HEK293 (cell line): ENCODE data around the gene SCPEP1.
"Not testable (repeated sequence)": the region's sequence is repeated elsewhere in the genome, so short reads cannot be mapped to it uniquely, and the experiment has no call there.

ENCODE experiments used
- CTCF ChIA-PET: fragments of 350-600 bp; formaldehyde crosslinking; extraction: SDS; loops from one replicate; lab custom pipeline; 2021; ENCODE audit warnings: antibody characterized with exemption; lab: Yijun Ruan, JAX
- POLR2A ChIA-PET: fragments of 300-600 bp; formaldehyde crosslinking; extraction: SDS; loops from one replicate; lab custom pipeline; 2020; ENCODE audit warnings: antibody characterized with exemption, inconsistent platforms; lab: Yijun Ruan, JAX
- H3K27ac ChIP-seq: fragments of 200-500 bp; sonication (Bioruptor generic); 2 replicates; pipeline ENCODE4 v1.5.1; 2014; ENCODE audit warnings: low read depth, low read length, control low read depth, inconsistent platforms; ENCODE audit errors: extremely low read depth
- H3K36me3 ChIP-seq, 2 experiments: fragments of 200-500 bp in 1 of 2; sonication (Bioruptor generic) in 1 of 2; 1 replicate in 1 of 2; 2 replicates in 1 of 2; pipeline ENCODE4 v1.5.1; 2014 to 2017; ENCODE audit warnings: inconsistent platforms in 2 of 2, low read length in 2 of 2; ENCODE audit not compliant: control insufficient read depth in 2 of 2, insufficient read depth in 1 of 2
- H3K4me1 ChIP-seq: fragments of 200-500 bp; sonication (Bioruptor generic); 2 replicates; pipeline ENCODE4 v1.5.1; 2014; ENCODE audit warnings: mild to moderate bottlenecking, low read length, inconsistent platforms; ENCODE audit not compliant: control insufficient read depth, insufficient read depth
- H3K4me3 ChIP-seq: 2 replicates; pipeline ENCODE4 v1.5.1; 2011; ENCODE audit warnings: low read depth, mild to moderate bottlenecking, control low read depth, low read length, moderate library complexity
- H3K9me3 ChIP-seq: fragments of 200-500 bp; sonication (Bioruptor generic); 2 replicates; pipeline ENCODE4 v1.5.1; 2014; ENCODE audit warnings: low read depth, low read length, inconsistent platforms; ENCODE audit not compliant: control insufficient read depth, insufficient read depth
- GLI4 ChIP-seq: fragments of 450-650 bp; formaldehyde crosslinking; IDR thresholded peaks from 2 replicates; pipeline ENCODE4 v1.5.1; 2016; ENCODE audit warnings: missing biosample characterization, missing genetic modification characterization
- GLIS1 ChIP-seq: fragments of 450-650 bp; formaldehyde crosslinking; IDR thresholded peaks from 2 replicates; pipeline ENCODE4 v1.5.1; 2016; ENCODE audit warnings: missing biosample characterization, missing genetic modification characterization
- HOXA7 ChIP-seq: sonication (generic); formaldehyde crosslinking; IDR thresholded peaks from 2 replicates; pipeline ENCODE4 v1.8.1; 2022; ENCODE audit warnings: missing genetic modification reagents, borderline replicate concordance
- KLF10 ChIP-seq: fragments of 450-650 bp; IDR thresholded peaks from 2 replicates; pipeline ENCODE4 v1.5.1; 2018; ENCODE audit warnings: missing biosample characterization, mild to moderate bottlenecking, missing genetic modification characterization
- KLF9 ChIP-seq: fragments of 450-650 bp; formaldehyde crosslinking; IDR thresholded peaks from 2 replicates; pipeline ENCODE4 v1.5.1; 2016; ENCODE audit warnings: missing biosample characterization, missing genetic modification characterization, low read depth
- SALL2 ChIP-seq: fragments of 450-650 bp; formaldehyde crosslinking; IDR thresholded peaks from 2 replicates; pipeline ENCODE4 v1.5.0; 2017; ENCODE audit warnings: missing biosample characterization, mild to moderate bottlenecking, missing genetic modification characterization, borderline replicate concordance
- SP7 ChIP-seq: fragments of 450-650 bp; formaldehyde crosslinking; IDR thresholded peaks from 2 replicates; pipeline ENCODE4 v1.5.1; 2016; ENCODE audit warnings: missing biosample characterization, missing genetic modification characterization
- ZBTB20 ChIP-seq: fragments of 450-650 bp; formaldehyde crosslinking; IDR thresholded peaks from 2 replicates; pipeline ENCODE4 v1.5.1; 2016; ENCODE audit warnings: missing biosample characterization, missing genetic modification characterization
- ZFHX2 ChIP-seq: fragments of 450-650 bp; formaldehyde crosslinking; conservative IDR thresholded peaks from 2 replicates; pipeline ENCODE4 v1.5.1; 2016; ENCODE audit warnings: missing biosample characterization, missing genetic modification characterization
- ZNF132 ChIP-seq: fragments of 450-650 bp; formaldehyde crosslinking; IDR thresholded peaks from 2 replicates; pipeline ENCODE4 v1.5.1; 2017; ENCODE audit warnings: missing biosample characterization, missing genetic modification characterization, borderline replicate concordance
- ZNF202 ChIP-seq: fragments of 450-650 bp; formaldehyde crosslinking; IDR thresholded peaks from 2 replicates; pipeline ENCODE4 v1.5.1; 2016; ENCODE audit warnings: missing biosample characterization, missing genetic modification characterization, borderline replicate concordance
- ZNF223 ChIP-seq: fragments of 450-650 bp; formaldehyde crosslinking; IDR thresholded peaks from 2 replicates; pipeline ENCODE4 v1.5.1; 2016; ENCODE audit warnings: missing biosample characterization, missing genetic modification characterization
- ZNF274 ChIP-seq, 2 experiments: fragments of 200-500 bp in 1 of 2; fragments of 450-650 bp in 1 of 2; sonication (Bioruptor generic) in 1 of 2; formaldehyde crosslinking in 1 of 2; IDR thresholded peaks; 2 replicates each; pipeline versions ENCODE4 v1.5.1 to v1.6.1; 2014 to 2016; ENCODE audit warnings: borderline replicate concordance in 1 of 2, inconsistent platforms in 1 of 2, low read length in 1 of 2, missing biosample characterization in 1 of 2, missing genetic modification characterization in 1 of 2
- ZNF335 ChIP-seq: fragments of 450-650 bp; formaldehyde crosslinking; conservative IDR thresholded peaks from 2 replicates; pipeline ENCODE4 v1.5.1; 2016; ENCODE audit warnings: missing biosample characterization, missing genetic modification characterization
- ZNF341 ChIP-seq: fragments of 450-650 bp; formaldehyde crosslinking; IDR thresholded peaks from 2 replicates; pipeline ENCODE4; 2016; ENCODE audit warnings: low read depth, missing biosample characterization, missing genetic modification characterization
- ZNF433 ChIP-seq: fragments of 450-650 bp; formaldehyde crosslinking; IDR thresholded peaks from 2 replicates; pipeline ENCODE4 v1.5.1; 2016; ENCODE audit warnings: missing biosample characterization, missing genetic modification characterization, low read depth
- ZNF529 ChIP-seq: fragments of 450-650 bp; formaldehyde crosslinking; IDR thresholded peaks from 2 replicates; pipeline ENCODE4 v1.5.1; 2017; ENCODE audit warnings: missing genetic modification characterization, missing biosample characterization; ENCODE audit not compliant: insufficient replicate concordance
- ZNF843 ChIP-seq: fragments of 450-650 bp; formaldehyde crosslinking; IDR thresholded peaks from 2 replicates; pipeline ENCODE4 v1.5.1; 2016; ENCODE audit warnings: missing biosample characterization, missing genetic modification characterization
- ZXDB ChIP-seq: fragments of 450-650 bp; formaldehyde crosslinking; IDR thresholded peaks from 2 replicates; pipeline ENCODE4 v1.5.1; 2016; ENCODE audit warnings: missing biosample characterization, missing genetic modification characterization
- TF ChIP-seq, protein P1 (sequence below): fragments of 450-650 bp; formaldehyde crosslinking; IDR thresholded peaks from 2 replicates; pipeline ENCODE4 v1.5.1; 2016; ENCODE audit warnings: missing biosample characterization, missing genetic modification characterization
- TF ChIP-seq, protein P2 (sequence below): fragments of 450-650 bp; formaldehyde crosslinking; IDR thresholded peaks from 2 replicates; pipeline ENCODE4 v1.5.1; 2017; ENCODE audit warnings: missing biosample characterization, missing genetic modification characterization
- TF ChIP-seq, protein P3 (sequence below): fragments of 450-650 bp; formaldehyde crosslinking; IDR thresholded peaks from 2 replicates; pipeline ENCODE4 v1.5.1; 2017; ENCODE audit warnings: missing biosample characterization, mild to moderate bottlenecking, missing genetic modification characterization, moderate library complexity
- TF ChIP-seq, protein P4 (sequence below): fragments of 450-650 bp; formaldehyde crosslinking; IDR thresholded peaks from 2 replicates; pipeline ENCODE4 v1.5.1; 2016; ENCODE audit warnings: missing biosample characterization, missing genetic modification characterization

SCPEP1 gene

DNA sequence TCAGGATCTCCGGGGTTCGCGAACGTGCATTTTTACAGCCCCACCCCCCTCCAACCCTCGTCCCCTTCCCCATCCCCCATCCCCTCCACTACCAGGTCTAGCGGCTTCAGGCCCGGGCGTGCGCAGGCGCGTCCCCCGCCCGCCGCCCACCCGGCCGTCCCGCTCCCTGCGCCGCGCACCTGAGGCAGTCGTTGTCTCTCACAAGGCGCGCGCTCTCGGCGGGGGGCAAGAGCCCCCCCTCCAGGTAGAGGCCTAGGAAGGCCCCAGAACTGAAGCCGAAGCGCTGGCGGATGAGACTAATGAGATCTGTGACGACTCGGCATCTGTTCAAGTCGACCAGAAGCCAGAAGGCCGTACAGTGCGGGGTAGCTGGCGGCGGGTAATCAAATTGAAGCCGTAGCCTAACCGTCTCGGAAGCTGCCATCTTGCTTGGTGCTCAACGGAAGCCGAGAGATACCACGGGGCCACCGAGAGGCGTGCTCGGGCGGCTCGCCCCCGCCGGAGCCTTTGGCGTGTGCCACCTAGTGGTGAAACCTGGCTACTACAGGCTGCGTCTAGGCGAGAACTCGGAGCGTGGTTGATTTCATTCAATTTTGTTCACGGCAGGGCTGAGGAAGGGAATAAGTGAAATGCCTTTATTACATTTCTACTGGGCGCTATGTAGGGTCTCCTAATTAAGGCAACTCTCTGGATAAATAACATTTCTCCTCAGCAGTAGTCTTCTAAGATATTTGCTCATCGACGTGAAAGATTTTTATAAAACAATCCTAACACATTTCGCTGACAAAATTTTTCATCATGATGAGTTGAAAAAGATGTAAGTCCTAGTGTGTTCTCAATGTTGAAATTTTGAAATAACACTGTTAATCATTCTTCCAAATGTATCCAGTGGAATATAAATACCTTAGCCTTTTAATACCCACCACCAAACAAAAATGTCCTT, 17.1 kb upstream of the SCPEP1 start, which contains the start of gene COIL (continued):
- TF ChIP-seq, protein P1, sequence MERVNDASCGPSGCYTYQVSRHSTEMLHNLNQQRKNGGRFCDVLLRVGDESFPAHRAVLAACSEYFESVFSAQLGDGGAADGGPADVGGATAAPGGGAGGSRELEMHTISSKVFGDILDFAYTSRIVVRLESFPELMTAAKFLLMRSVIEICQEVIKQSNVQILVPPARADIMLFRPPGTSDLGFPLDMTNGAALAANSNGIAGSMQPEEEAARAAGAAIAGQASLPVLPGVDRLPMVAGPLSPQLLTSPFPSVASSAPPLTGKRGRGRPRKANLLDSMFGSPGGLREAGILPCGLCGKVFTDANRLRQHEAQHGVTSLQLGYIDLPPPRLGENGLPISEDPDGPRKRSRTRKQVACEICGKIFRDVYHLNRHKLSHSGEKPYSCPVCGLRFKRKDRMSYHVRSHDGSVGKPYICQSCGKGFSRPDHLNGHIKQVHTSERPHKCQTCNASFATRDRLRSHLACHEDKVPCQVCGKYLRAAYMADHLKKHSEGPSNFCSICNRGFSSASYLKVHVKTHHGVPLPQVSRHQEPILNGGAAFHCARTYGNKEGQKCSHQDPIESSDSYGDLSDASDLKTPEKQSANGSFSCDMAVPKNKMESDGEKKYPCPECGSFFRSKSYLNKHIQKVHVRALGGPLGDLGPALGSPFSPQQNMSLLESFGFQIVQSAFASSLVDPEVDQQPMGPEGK (tag by site-specific recombination), result peak; percentile 97
- peak; percentile 77 for TF ChIP-seq ZFHX2 (tag by site-specific recombination)
- no peak for TF ChIP-seq HOXA7 (CRISPR knock-in tag)
- TF ChIP-seq ZNF341, result no peak
- TF ChIP-seq ZNF223, result 0 out of 2 replicates have a peak, but pooled peaks have one; percentile 13
- no peak for TF ChIP-seq ZNF202
- TF ChIP-seq, protein P2, sequence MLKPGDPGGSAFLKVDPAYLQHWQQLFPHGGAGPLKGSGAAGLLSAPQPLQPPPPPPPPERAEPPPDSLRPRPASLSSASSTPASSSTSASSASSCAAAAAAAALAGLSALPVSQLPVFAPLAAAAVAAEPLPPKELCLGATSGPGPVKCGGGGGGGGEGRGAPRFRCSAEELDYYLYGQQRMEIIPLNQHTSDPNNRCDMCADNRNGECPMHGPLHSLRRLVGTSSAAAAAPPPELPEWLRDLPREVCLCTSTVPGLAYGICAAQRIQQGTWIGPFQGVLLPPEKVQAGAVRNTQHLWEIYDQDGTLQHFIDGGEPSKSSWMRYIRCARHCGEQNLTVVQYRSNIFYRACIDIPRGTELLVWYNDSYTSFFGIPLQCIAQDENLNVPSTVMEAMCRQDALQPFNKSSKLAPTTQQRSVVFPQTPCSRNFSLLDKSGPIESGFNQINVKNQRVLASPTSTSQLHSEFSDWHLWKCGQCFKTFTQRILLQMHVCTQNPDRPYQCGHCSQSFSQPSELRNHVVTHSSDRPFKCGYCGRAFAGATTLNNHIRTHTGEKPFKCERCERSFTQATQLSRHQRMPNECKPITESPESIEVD (tag by site-specific recombination), result no peak
- no peak for TF ChIP-seq GLI4 (tag by site-specific recombination)
- TF ChIP-seq GLIS1, result peak; percentile 93
- no peak for TF ChIP-seq ZNF274 (IDR thresholded peaks at IDR 0.05; ENCODE audit: low read length)
- TF ChIP-seq ZNF274 (tag by site-specific recombination; IDR thresholded peaks at IDR 0.05; ENCODE audit: borderline replicate concordance), result no peak
- TF ChIP-seq, protein P3, sequence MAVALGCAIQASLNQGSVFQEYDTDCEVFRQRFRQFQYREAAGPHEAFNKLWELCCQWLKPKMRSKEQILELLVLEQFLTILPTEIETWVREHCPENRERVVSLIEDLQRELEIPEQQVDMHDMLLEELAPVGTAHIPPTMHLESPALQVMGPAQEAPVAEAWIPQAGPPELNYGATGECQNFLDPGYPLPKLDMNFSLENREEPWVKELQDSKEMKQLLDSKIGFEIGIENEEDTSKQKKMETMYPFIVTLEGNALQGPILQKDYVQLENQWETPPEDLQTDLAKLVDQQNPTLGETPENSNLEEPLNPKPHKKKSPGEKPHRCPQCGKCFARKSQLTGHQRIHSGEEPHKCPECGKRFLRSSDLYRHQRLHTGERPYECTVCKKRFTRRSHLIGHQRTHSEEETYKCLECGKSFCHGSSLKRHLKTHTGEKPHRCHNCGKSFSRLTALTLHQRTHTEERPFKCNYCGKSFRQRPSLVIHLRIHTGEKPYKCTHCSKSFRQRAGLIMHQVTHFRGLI, result no peak
- TF ChIP-seq ZNF132 (tag by site-specific recombination), result no peak
- TF ChIP-seq ZNF843 (tag by site-specific recombination), result peak; percentile 67; the same call in 1 of the 2 replicates
- peak; percentile 37; the same call in 1 of the 2 replicates for TF ChIP-seq ZBTB20
- no peak for TF ChIP-seq ZNF433
- peak; percentile 92 for TF ChIP-seq ZXDB (tag by site-specific recombination)
- TF ChIP-seq ZNF529 (tag by site-specific recombination), result no peak
- peak; percentile 55; the same call in 1 of the 2 replicates for TF ChIP-seq KLF9
- TF ChIP-seq ZNF335 (tag by site-specific recombination), result peak; percentile 69
- no peak for TF ChIP-seq SALL2 (tag by site-specific recombination)
- TF ChIP-seq KLF10 (tag by site-specific recombination), result 0 out of 2 replicates have a peak, but pooled peaks have one; percentile 52
- TF ChIP-seq SP7 (tag by site-specific recombination), result peak; percentile 72
- TF ChIP-seq, protein P4, sequence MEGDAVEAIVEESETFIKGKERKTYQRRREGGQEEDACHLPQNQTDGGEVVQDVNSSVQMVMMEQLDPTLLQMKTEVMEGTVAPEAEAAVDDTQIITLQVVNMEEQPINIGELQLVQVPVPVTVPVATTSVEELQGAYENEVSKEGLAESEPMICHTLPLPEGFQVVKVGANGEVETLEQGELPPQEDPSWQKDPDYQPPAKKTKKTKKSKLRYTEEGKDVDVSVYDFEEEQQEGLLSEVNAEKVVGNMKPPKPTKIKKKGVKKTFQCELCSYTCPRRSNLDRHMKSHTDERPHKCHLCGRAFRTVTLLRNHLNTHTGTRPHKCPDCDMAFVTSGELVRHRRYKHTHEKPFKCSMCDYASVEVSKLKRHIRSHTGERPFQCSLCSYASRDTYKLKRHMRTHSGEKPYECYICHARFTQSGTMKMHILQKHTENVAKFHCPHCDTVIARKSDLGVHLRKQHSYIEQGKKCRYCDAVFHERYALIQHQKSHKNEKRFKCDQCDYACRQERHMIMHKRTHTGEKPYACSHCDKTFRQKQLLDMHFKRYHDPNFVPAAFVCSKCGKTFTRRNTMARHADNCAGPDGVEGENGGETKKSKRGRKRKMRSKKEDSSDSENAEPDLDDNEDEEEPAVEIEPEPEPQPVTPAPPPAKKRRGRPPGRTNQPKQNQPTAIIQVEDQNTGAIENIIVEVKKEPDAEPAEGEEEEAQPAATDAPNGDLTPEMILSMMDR (tag by site-specific recombination), result peak; percentile 97
- TF ChIP-seq, all 188 proteins: peak for 68

DNA sequence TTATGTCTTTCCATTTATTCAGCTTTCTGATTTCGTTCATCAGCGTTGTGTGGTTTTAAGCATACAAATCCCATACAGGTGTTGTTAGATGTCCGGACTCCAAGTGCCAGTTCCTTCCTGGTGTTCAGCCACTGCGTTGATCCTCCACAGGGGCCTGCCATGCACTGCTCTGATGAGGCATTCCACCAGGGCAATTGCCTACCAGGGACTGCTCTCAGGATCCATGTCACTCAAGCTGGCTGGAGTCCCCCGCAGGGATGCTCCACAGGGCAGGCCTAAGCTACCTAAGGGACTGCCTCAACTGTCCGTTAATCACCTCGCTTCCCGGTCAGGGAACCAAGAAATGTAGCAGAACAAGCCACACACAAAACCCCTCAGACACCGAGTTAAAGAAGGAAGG, 12.7 kb upstream of the SCPEP1 start:
- POLR2A ChIA-PET, H3K27ac ChIP-seq: not testable (repeated sequence)
- CTCF ChIA-PET, result interaction anchor here (1.6 to 1.8 kb wide), 2 partner anchors 146 to 466 kb away, joined by 4 to 5 read pairs; no protein-coding TSS in a partner anchor

DNA sequence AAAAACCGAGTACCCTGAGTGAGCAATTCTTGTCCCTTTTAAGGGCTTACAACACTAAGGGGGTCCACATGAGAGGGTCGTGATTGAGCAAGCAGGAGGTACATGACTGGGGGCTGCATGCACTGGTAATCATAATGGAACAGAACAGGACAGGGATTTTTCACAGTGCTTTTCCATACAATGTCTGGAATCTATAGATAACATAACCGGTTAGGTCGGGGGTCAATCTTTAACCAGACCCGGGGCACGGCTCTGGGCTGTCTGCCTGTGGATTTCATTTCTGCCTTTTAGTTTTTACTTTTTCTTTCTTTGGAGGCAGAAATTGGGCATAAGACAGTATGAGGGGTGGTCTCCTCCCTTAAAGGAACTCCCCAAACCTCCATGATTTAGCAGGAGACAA, 12.2 kb upstream of the SCPEP1 start:
- H3K36me3 ChIP-seq, H3K4me3 ChIP-seq, H3K4me1 ChIP-seq, H3K27ac ChIP-seq, H3K9me3 ChIP-seq: not testable (repeated sequence)
- POLR2A ChIA-PET, result interaction anchor here (1.2 kb wide), 1 partner anchor 12 kb away, joined by 3 read pairs; no protein-coding TSS in a partner anchor
- CTCF ChIA-PET, result interaction anchor here (1.6 to 1.8 kb wide), 2 partner anchors 146 to 466 kb away, joined by 4 to 5 read pairs; no protein-coding TSS in a partner anchor

More for the DNA sequence above, 12.7 kb upstream of the SCPEP1 start:
- H3K9me3 ChIP-seq, H3K36me3 ChIP-seq, H3K4me1 ChIP-seq, H3K4me3 ChIP-seq: not testable (repeated sequence)
